ENCODE results near the gene DCLK2.

DNA sequence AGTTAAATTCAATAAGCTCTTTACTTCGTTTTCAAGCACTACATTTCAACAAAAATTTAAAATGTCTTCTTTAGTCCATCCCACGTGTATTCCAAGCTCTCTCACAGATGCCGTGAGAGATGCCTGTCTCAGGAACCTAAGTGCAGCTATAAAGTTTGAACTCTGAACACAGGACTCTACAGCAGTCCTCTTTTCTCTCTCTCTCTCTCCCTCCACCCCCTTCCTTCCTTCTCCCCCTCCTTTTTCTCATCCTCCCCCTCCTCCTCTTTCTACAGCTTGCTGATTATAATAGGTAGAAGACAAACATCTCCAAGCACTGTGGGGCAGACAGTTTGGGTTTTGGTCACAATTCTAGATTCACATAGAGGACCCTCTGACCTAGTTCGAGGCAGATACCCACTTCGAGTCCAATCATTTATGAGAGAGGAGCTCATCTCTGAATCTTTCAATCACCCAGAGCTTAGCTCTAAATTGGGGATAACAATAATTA lies 31.5 kb upstream of the DCLK2 start:
- TF ChIP-seq, protein P1, sequence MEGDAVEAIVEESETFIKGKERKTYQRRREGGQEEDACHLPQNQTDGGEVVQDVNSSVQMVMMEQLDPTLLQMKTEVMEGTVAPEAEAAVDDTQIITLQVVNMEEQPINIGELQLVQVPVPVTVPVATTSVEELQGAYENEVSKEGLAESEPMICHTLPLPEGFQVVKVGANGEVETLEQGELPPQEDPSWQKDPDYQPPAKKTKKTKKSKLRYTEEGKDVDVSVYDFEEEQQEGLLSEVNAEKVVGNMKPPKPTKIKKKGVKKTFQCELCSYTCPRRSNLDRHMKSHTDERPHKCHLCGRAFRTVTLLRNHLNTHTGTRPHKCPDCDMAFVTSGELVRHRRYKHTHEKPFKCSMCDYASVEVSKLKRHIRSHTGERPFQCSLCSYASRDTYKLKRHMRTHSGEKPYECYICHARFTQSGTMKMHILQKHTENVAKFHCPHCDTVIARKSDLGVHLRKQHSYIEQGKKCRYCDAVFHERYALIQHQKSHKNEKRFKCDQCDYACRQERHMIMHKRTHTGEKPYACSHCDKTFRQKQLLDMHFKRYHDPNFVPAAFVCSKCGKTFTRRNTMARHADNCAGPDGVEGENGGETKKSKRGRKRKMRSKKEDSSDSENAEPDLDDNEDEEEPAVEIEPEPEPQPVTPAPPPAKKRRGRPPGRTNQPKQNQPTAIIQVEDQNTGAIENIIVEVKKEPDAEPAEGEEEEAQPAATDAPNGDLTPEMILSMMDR (conservative IDR thresholded peaks at IDR 0.05; ENCODE audit: low read length) = no peak
- TF ChIP-seq EZH2phosphoT487 (IDR thresholded peaks at IDR 0.05; ENCODE audit: borderline replicate concordance, low read depth, low read length) = no peak

Measured in OCI-LY7 (cell line).